Stimulated activated CD4-positive, alpha-beta T cell treated with anti-CD3 and anti-CD28 coated beads, Interleukin-1b, Interleukin-23, amount 100 ng/mL, for 24 hours (primary cell): ENCODE measurements around the gene GPX7.

ENCODE experiments used
- DNase-seq, 4 experiments: peaks; one replicate each; pipeline ENCODE4 v3.0.0-alpha.2; 2020; ENCODE audit warnings: low read depth in 4 of 4, low spot score in 1 of 4

GPX7 gene

GRCh38 chr1:52585474-52585873, 16.7 kb upstream of the GPX7 start:
- no peak for DNase-seq

GRCh38 chr1:52588027-52588426, 14.1 kb upstream of the GPX7 start:
- DNase-seq: no peak

GRCh38 chr1:52588535-52588934, 13.6 kb upstream of the GPX7 start:
- DNase-seq: no peak

- DNase-seq: no peak
Observed at GRCh38 chr1:52590266-52590665, 11.9 kb upstream of the GPX7 start.

- DNase-seq: no peak
Observed at GRCh38 chr1:52592637-52593323, 9.4 kb upstream of the GPX7 start.

GRCh38 chr1:52593495-52593894, 8.7 kb upstream of the GPX7 start:
- DNase-seq: no peak

- no peak for DNase-seq
Observed at GRCh38 chr1:52595061-52595460, 7.1 kb upstream of the GPX7 start.

- DNase-seq: no peak
Observed at GRCh38 chr1:52597912-52598311, 4.3 kb upstream of the GPX7 start.

GRCh38 chr1:52598729-52599128, 3.4 kb upstream of the GPX7 start:
- DNase-seq: no peak

- DNase-seq: no peak
Observed at GRCh38 chr1:52599236-52599635, 2.9 kb upstream of the GPX7 start.

- DNase-seq: no peak
Observed at GRCh38 chr1:52600533-52601179, 1.5 kb upstream of the GPX7 start.

GRCh38 chr1:52601519-52601918, 652 bp upstream of the GPX7 start:
- DNase-seq: no peak

- peak in 2 of 4 experiments; percentile 9 to 21 for DNase-seq
Observed at GRCh38 chr1:52602856-52603600, 857 bp downstream of the GPX7 start.

GRCh38 chr1:52603630-52604029, 1.5 kb downstream of the GPX7 start:
- no peak for DNase-seq

GRCh38 chr1:52604063-52604770, 2.0 kb downstream of the GPX7 start:
- DNase-seq: no peak

- DNase-seq: no peak
Observed at GRCh38 chr1:52613636-52614373, 11.6 kb downstream of the GPX7 start.

GRCh38 chr1:52614671-52615070, 12.5 kb downstream of the GPX7 start:
- DNase-seq: no peak

- DNase-seq: no peak
Observed at GRCh38 chr1:52615489-52616042, 13.4 kb downstream of the GPX7 start.

- no peak for DNase-seq
Observed at GRCh38 chr1:52621950-52622349, 19.8 kb downstream of the GPX7 start.

- DNase-seq: no peak
Observed at GRCh38 chr1:52623812-52624211, 21.6 kb downstream of the GPX7 start.

GRCh38 chr1:52627028-52627427, 24.9 kb downstream of the GPX7 start:
- DNase-seq: no peak
